CD4-positive, alpha-beta memory T cell (primary cell): ENCODE data around the gene DLG5. TPM values are rescaled to one million over a fixed set of nuclear protein-coding genes. Genes with fewer than 3 reads are reported as not detected.

Experiments used
- CTCF ChIA-PET: fragments of 350-600 bp; sonication (Branson Sonifier 250); formaldehyde crosslinking; loops from one replicate; lab custom pipeline; 2021; ENCODE audit warnings: inconsistent platforms; ENCODE audit not compliant: partially characterized antibody; lab: Charles Lee
- POLR2A ChIA-PET: fragments of 350-600 bp; sonication (Branson Sonifier 250); formaldehyde crosslinking; loops from one replicate; lab custom pipeline; 2021; ENCODE audit not compliant: partially characterized antibody; lab: Charles Lee
- DNase-seq, 5 donors: peaks; one replicate each; pipeline versions ENCODE4 v3.0.0 to v3.0.0-alpha.2; 2020 to 2022; ENCODE audit warnings: mixed read lengths in 1 of 5
- H3K27ac ChIP-seq: one replicate; pipeline ENCODE4 v1.7.0; 2013; ENCODE audit warnings: low read depth, low read length
- H3K27me3 ChIP-seq: 2 replicates; pipeline ENCODE4 v1.7.0; 2013; ENCODE audit warnings: mild to moderate bottlenecking, low read length, moderate library complexity; ENCODE audit not compliant: insufficient read depth
- H3K36me3 ChIP-seq: 2 replicates; pipeline ENCODE4 v1.7.0; 2013; ENCODE audit warnings: mild to moderate bottlenecking, low read length, moderate library complexity; ENCODE audit not compliant: insufficient read depth
- H3K4me1 ChIP-seq: 2 replicates; pipeline ENCODE4 v1.7.0; 2013; ENCODE audit warnings: mild to moderate bottlenecking, low read length, moderate library complexity; ENCODE audit not compliant: insufficient read depth
- H3K4me3 ChIP-seq, 2 donors: one replicate each; pipeline ENCODE4 v1.7.0; 2013; ENCODE audit warnings: low read length in 2 of 2, mild to moderate bottlenecking in 1 of 2
- H3K9me3 ChIP-seq, 2 donors: one replicate each; pipeline ENCODE4 v1.7.0; 2013; ENCODE audit warnings: low read length in 2 of 2, control low read depth in 1 of 2; ENCODE audit not compliant: control insufficient read depth in 1 of 2
- H3K27ac Mint-ChIP-seq, 7 donors: one replicate each; pipeline ENCODE4 v1.8.0; 2020 to 2021; ENCODE audit warnings: mixed read lengths in 7 of 7, mild to moderate bottlenecking in 6 of 7, inconsistent platforms in 3 of 7, moderate library complexity in 3 of 7
- H3K27me3 Mint-ChIP-seq, 2 donors: one replicate each; pipeline ENCODE4 v1.8.0; 2020 to 2021; ENCODE audit warnings: mixed read lengths in 2 of 2
- H3K36me3 Mint-ChIP-seq, 2 donors: one replicate each; pipeline ENCODE4 v1.8.0; 2020 to 2021; ENCODE audit warnings: mixed read lengths in 2 of 2, inconsistent platforms in 1 of 2, mild to moderate bottlenecking in 1 of 2
- H3K4me1 Mint-ChIP-seq, 4 donors: one replicate each; pipeline ENCODE4 v1.8.0; 2020 to 2021; ENCODE audit warnings: mixed read lengths in 4 of 4, mild to moderate bottlenecking in 1 of 4
- H3K4me3 Mint-ChIP-seq, 8 donors: one replicate each; pipeline ENCODE4 v1.8.0; 2020 to 2021; ENCODE audit warnings: mixed read lengths in 8 of 8, mild to moderate bottlenecking in 7 of 8, moderate library complexity in 6 of 8, inconsistent platforms in 3 of 8
- H3K9me3 Mint-ChIP-seq, 8 donors: one replicate each; pipeline ENCODE4 v1.8.0; 2020 to 2021; ENCODE audit warnings: mixed read lengths in 8 of 8, mild to moderate bottlenecking in 5 of 8, inconsistent platforms in 3 of 8, moderate library complexity in 1 of 8
- intact Hi-C: fragments of 100-400 bp; cut with micrococcal nuclease; formaldehyde crosslinking; loops from one replicate; pipeline ENCODE4 v1.15.1; 2023
- polyA plus RNA-seq, 2 donors: library from polyadenylated mRNA; unstranded; fragments of 300-500 nt; fragmentation: Illumina TruSeq; gene quantifications; one replicate each; pipeline ENCODE4 v1.2.3, GENCODE V29; 2021
- total RNA-seq, 2 experiments: library from RNA; stranded (reverse); gene quantifications; one replicate each; pipeline ENCODE4 v1.2.3, GENCODE V29; 2021

Gene DLG5
- total and polyA plus RNA-seq, 4 experiments from 2014 or later: 0.13 to 3.2 (median 2.7) TPM; not detected in 1

DNA sequence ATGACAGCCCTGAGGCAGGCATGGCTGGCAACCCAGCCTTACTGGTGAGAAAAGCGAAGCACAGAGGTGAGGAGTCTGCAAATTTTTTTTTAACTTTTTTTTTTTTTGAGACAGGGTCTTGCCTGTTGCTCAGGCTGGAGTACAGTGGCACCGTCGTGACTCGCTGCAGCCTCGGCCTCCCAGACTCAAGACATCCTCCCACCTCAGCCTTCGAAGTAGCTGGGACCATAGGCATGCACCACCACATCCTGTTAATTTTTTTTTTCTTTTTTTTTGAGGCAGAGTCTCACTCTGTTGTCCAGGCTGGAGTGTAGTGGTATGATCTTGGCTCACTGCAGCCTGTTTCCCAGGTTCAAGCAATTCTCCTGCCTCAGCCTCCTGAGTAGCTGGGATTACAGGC lies 35.1 kb upstream of the DLG5 start:
- no peak for DNase-seq
- H3K27me3 Mint-ChIP-seq: peaks cover 1 to 13% of the 10 kb centered on the region in 2 donors
- H3K27me3 ChIP-seq: no peaks in the 10 kb centered on the region
- no peak overlapping the region for H3K27ac Mint-ChIP-seq
- CTCF ChIA-PET: no interaction called here
- no peak overlapping the region for H3K27ac ChIP-seq
- H3K36me3 Mint-ChIP-seq: no peaks in the 10 kb centered on the region
- peaks cover 0 to 3% (median 0%) of the 10 kb centered on the region in 8 donors for H3K9me3 Mint-ChIP-seq
- H3K36me3 ChIP-seq: no peaks in the 10 kb centered on the region
- H3K4me1 ChIP-seq: no peaks in the 10 kb centered on the region
- no peaks in the 10 kb centered on the region for H3K4me1 Mint-ChIP-seq
- no peak overlapping the region for H3K4me3 Mint-ChIP-seq
- no peaks in the 10 kb centered on the region for H3K9me3 ChIP-seq
- H3K4me3 ChIP-seq: no peak overlapping the region
- intact Hi-C loops: no loop called here
- POLR2A ChIA-PET: no interaction called here

DNA sequence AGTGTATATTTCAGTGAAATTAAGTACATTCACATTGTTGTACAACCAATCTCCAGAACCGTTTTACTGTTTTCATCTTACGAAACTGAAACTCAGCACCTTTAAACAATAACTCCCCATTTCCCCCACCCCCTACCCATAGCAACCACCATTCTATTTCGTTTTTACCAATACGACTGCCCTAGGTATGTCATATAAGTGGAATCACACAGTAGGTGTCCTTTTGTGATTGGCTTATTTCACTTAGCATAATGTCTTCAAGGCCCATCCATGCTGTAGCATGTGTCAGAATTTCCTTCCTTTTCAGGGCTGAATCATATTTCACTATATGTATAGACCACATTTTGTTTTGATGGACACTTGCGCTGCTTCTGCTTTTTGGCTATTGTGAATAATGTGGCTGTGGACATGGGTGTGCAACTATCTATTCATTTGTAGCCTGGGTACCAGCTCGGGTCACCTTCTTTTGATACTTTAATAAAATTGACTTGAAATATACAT lies 34.3 kb upstream of the DLG5 start:
- no peak for DNase-seq
- H3K27me3 Mint-ChIP-seq: peaks cover 1 to 15% of the 10 kb centered on the region in 2 donors
- intact Hi-C loops: no loop called here
- Histone ChIP-seq H3K27me3 (no peaks in the 10 kb centered on the region), H3K4me3 (no peak overlapping the region), H3K27ac (no peak overlapping the region), H3K36me3 (no peaks in the 10 kb centered on the region), H3K9me3 (no peaks in the 10 kb centered on the region), H3K4me1 (no peaks in the 10 kb centered on the region)
- H3K9me3 Mint-ChIP-seq: peaks cover 0 to 3% (median 0%) of the 10 kb centered on the region in 8 donors
- H3K4me3 Mint-ChIP-seq: no peak overlapping the region
- CTCF ChIA-PET: no interaction called here
- POLR2A ChIA-PET: no interaction called here
- H3K27ac Mint-ChIP-seq: no peak overlapping the region
- H3K4me1 Mint-ChIP-seq: no peaks in the 10 kb centered on the region
- H3K36me3 Mint-ChIP-seq: no peaks in the 10 kb centered on the region

DNA sequence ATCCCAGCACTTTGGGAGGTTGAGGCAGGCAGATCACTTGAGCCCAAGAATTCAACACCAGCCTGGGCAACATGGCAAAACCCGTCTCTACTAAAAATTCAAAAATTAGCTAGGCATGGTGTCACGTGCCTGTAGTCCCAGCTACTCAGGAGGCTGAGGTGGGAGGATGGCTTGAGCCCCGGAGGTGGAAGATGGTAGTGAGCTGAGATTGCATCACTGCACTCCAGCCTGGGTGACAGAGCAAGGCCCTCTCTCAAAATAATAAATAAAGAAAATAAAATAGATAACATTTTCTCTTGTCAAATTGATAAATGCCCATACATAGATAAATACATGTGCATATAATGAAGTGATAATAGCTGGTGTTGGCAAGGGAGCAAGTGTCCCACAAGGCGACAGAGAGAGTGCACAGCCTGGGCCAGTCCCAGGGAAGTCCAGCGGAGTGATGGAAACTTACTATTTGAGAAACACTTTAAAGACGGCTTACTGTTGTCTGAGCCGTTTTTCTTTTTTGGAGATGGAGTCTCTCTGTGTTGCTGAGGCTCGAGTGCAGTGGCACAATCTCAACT lies 33.4 kb upstream of the DLG5 start:
- Mint-ChIP-seq H3K36me3 (no peaks in the 10 kb centered on the region), H3K27me3 (peaks cover 1 to 15% of the 10 kb centered on the region in 2 donors), H3K4me1 (no peaks in the 10 kb centered on the region), H3K4me3 (no peak overlapping the region), H3K27ac (no peak overlapping the region), H3K9me3 (peaks cover 0 to 3% (median 0%) of the 10 kb centered on the region in 8 donors)
- POLR2A ChIA-PET: no interaction called here
- DNase-seq: no peak
- no peaks in the 10 kb centered on the region for H3K9me3 ChIP-seq
- no peak overlapping the region for H3K27ac ChIP-seq
- H3K36me3 ChIP-seq: no peaks in the 10 kb centered on the region
- no peaks in the 10 kb centered on the region for H3K27me3 ChIP-seq
- H3K4me1 ChIP-seq: no peaks in the 10 kb centered on the region
- CTCF ChIA-PET: no interaction called here
- intact Hi-C loops: no loop called here
- H3K4me3 ChIP-seq: no peak overlapping the region

DNA sequence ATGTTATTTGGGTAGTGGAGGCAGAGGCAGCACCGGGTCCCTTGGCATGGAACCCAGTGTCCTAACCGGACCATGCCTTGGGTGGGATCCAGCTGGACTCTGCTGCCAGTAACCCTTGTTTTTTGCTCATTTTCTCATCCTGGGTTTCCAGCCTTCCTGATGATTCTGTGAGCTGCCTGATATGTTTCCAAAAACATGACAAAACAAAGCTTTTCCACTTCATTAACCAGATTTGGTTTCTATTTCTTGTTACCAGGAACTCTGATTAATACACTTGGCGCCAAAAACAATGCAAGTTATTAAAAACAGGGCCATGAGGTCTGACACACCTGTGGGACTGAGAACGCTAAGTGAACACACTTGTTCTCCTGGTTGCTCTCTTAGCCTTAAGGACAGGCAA lies 32.8 kb upstream of the DLG5 start:
- intact Hi-C loops: no loop called here
- Mint-ChIP-seq H3K4me3 (no peak overlapping the region), H3K4me1 (no peaks in the 10 kb centered on the region), H3K36me3 (no peaks in the 10 kb centered on the region), H3K9me3 (no peaks in the 10 kb centered on the region), H3K27ac (no peak overlapping the region), H3K27me3 (peaks cover 1 to 12% of the 10 kb centered on the region in 2 donors)
- Histone ChIP-seq H3K4me1 (no peaks in the 10 kb centered on the region), H3K36me3 (no peaks in the 10 kb centered on the region), H3K9me3 (no peaks in the 10 kb centered on the region), H3K27ac (no peak overlapping the region), H3K4me3 (no peak overlapping the region), H3K27me3 (no peaks in the 10 kb centered on the region)
- no peak for DNase-seq
- ChIA-PET CTCF (no interaction called here), POLR2A (no interaction called here)

DNA sequence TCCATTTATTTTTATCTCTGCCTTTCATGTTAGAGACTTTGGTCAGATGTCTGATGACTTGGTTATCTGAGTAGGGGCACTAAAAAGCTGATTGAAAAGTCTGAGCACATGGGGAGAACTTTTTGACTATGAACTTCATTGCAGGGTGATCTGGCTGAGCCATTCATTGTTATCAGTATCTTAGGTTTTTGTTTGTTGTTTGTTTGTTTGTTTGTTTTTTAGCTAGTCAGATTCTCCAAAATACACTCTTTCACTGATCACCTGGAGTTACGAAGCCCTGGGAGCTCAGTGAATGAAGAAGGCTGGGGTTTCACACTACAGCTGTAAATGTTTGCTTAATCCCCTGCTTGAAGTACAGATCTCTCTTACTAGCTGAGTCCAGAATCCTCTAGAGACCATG lies 28.6 kb upstream of the DLG5 start:
- DNase-seq: no peak
- Histone ChIP-seq H3K27ac (no peak overlapping the region), H3K27me3 (no peaks in the 10 kb centered on the region), H3K36me3 (no peaks in the 10 kb centered on the region), H3K9me3 (peaks cover 0 to 4% of the 10 kb centered on the region in 2 donors), H3K4me3 (no peak overlapping the region), H3K4me1 (no peaks in the 10 kb centered on the region)
- peaks cover 0 to 30% (median 21%) of the 10 kb centered on the region in 8 donors for H3K9me3 Mint-ChIP-seq
- ChIA-PET POLR2A (no interaction called here), CTCF (no interaction called here)
- H3K27me3 Mint-ChIP-seq: peaks cover 6 to 10% of the 10 kb centered on the region in 2 donors
- no peak overlapping the region for H3K27ac Mint-ChIP-seq
- H3K4me1 Mint-ChIP-seq: no peaks in the 10 kb centered on the region
- intact Hi-C loops: no loop called here
- no peak overlapping the region for H3K4me3 Mint-ChIP-seq
- peaks cover 0 to 7% of the 10 kb centered on the region in 2 donors for H3K36me3 Mint-ChIP-seq

DNA sequence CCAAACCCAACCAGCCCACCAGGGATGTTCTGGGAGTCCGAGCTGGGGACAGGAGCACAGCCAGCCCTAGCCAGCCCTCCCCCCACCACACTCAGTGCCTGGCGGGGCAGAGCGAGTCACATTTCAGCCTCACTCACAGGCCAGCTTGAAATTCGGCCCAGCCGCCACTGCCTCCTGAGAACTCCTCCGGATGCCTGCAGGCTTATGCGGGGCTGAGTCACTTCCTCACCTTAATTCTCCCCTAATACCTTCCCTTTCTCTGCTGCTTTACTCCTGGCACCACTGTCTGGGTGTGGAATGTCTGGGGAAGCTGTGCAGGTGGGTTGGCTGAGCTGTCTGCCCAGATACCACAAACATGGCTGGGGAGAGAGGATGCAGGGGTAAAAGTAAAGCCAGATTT lies 22.6 kb upstream of the DLG5 start:
- ChIA-PET POLR2A (no interaction called here), CTCF (no interaction called here)
- peaks cover 13 to 18% of the 10 kb centered on the region in 2 donors for H3K27me3 Mint-ChIP-seq
- DNase-seq: no peak
- peaks cover 0 to 4% of the 10 kb centered on the region in 2 donors for H3K9me3 ChIP-seq
- H3K27ac ChIP-seq: no peak overlapping the region
- no peak overlapping the region for H3K27ac Mint-ChIP-seq
- no peak overlapping the region for H3K4me3 Mint-ChIP-seq
- no peak overlapping the region for H3K4me3 ChIP-seq
- no peaks in the 10 kb centered on the region for H3K27me3 ChIP-seq
- peaks cover 0 to 37% (median 25%) of the 10 kb centered on the region in 8 donors for H3K9me3 Mint-ChIP-seq
- intact Hi-C loops: no loop called here
- H3K4me1 Mint-ChIP-seq: no peaks in the 10 kb centered on the region
- no peaks in the 10 kb centered on the region for H3K4me1 ChIP-seq
- no peaks in the 10 kb centered on the region for H3K36me3 ChIP-seq
- peaks cover 0 to 7% of the 10 kb centered on the region in 2 donors for H3K36me3 Mint-ChIP-seq

DNA sequence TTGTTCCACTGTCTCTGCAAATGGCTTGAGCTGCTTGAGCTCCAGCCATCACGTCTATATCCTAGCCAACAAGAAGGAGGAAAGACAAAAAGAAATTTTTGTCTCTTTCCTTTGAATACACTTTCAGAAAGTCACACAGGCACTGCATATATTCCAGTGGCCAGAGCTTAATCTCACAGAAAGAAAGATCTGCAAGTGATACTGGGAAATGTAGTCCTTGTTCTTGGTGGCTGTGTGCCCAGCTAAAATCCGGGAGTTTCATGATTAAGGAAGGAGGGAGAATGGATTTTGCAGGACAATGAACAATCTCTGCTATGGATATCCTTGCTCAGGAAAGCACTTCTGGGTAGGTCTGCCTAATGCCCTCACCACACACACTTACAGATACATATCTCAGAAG lies 19.5 kb upstream of the DLG5 start:
- Mint-ChIP-seq H3K36me3 (peaks cover 0 to 4% of the 10 kb centered on the region in 2 donors), H3K4me3 (no peak overlapping the region), H3K27me3 (peaks cover 12 to 18% of the 10 kb centered on the region in 2 donors), H3K4me1 (no peaks in the 10 kb centered on the region), H3K27ac (no peak overlapping the region), H3K9me3 (peaks cover 0 to 16% (median 8%) of the 10 kb centered on the region in 8 donors)
- ChIA-PET CTCF (no interaction called here), POLR2A (no interaction called here)
- no peak for DNase-seq
- no peaks in the 10 kb centered on the region for H3K36me3 ChIP-seq
- no peak overlapping the region for H3K27ac ChIP-seq
- intact Hi-C loops: no loop called here
- H3K9me3 ChIP-seq: peaks cover 0 to 2% of the 10 kb centered on the region in 2 donors
- H3K4me3 ChIP-seq: no peak overlapping the region
- H3K4me1 ChIP-seq: no peaks in the 10 kb centered on the region
- H3K27me3 ChIP-seq: no peaks in the 10 kb centered on the region
